ENCODE measurements around the gene CSK. TPM values are rescaled to one million over a fixed set of nuclear protein-coding genes. Genes with fewer than 3 reads are reported as not detected.

The CSK gene
- total and polyA plus RNA-seq, 2 of the 8 experiments (the other 6 are each of a cell fraction or from before 2014, with no cell fraction given) = 13.7 to 50.2 TPM

DNA sequence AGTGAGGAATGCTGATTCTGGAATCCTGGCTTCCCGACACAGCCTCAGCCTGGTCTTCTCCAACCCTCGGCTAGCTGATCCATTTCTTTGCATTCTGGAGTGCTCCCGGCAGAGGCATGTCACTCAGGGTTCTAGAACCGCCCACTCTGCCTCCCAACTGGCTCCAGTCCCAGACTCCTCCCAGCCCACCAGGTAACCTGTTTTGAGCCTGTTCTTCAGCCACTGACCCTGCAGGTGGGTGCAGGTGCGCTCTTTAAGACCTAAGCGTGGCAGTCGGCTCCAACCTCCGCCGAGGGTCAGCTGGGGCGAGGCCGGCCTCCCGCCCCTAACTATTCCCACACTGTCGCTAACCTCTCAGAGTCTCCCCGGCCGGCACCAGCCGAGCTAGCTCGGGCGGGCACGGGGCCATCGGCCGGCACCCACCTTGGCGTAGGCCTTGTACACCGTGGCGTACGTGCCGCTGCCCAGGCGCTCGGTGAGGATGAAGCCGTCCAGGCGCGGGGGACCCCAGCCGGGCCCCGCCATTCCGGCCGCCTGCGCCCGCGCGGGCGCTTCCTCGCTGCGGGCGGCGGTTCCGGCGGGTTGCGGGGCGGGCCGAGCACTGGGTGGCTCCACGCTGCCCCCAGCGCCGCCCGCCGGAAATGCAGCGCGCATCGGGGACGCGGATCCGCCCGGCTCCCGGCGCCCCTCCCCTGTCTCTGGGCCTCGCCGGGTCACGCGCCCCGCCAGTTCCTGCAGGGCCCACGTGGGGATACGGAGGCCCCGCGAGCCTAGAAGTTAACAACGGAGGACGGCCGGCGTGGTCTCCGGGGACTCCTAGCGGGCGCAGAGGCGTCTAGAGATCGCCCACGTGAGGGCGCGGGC is 60.9 kb downstream of the CSK start, which contains the start of gene ULK3 (continued):
- TF ChIP-seq, protein P1, sequence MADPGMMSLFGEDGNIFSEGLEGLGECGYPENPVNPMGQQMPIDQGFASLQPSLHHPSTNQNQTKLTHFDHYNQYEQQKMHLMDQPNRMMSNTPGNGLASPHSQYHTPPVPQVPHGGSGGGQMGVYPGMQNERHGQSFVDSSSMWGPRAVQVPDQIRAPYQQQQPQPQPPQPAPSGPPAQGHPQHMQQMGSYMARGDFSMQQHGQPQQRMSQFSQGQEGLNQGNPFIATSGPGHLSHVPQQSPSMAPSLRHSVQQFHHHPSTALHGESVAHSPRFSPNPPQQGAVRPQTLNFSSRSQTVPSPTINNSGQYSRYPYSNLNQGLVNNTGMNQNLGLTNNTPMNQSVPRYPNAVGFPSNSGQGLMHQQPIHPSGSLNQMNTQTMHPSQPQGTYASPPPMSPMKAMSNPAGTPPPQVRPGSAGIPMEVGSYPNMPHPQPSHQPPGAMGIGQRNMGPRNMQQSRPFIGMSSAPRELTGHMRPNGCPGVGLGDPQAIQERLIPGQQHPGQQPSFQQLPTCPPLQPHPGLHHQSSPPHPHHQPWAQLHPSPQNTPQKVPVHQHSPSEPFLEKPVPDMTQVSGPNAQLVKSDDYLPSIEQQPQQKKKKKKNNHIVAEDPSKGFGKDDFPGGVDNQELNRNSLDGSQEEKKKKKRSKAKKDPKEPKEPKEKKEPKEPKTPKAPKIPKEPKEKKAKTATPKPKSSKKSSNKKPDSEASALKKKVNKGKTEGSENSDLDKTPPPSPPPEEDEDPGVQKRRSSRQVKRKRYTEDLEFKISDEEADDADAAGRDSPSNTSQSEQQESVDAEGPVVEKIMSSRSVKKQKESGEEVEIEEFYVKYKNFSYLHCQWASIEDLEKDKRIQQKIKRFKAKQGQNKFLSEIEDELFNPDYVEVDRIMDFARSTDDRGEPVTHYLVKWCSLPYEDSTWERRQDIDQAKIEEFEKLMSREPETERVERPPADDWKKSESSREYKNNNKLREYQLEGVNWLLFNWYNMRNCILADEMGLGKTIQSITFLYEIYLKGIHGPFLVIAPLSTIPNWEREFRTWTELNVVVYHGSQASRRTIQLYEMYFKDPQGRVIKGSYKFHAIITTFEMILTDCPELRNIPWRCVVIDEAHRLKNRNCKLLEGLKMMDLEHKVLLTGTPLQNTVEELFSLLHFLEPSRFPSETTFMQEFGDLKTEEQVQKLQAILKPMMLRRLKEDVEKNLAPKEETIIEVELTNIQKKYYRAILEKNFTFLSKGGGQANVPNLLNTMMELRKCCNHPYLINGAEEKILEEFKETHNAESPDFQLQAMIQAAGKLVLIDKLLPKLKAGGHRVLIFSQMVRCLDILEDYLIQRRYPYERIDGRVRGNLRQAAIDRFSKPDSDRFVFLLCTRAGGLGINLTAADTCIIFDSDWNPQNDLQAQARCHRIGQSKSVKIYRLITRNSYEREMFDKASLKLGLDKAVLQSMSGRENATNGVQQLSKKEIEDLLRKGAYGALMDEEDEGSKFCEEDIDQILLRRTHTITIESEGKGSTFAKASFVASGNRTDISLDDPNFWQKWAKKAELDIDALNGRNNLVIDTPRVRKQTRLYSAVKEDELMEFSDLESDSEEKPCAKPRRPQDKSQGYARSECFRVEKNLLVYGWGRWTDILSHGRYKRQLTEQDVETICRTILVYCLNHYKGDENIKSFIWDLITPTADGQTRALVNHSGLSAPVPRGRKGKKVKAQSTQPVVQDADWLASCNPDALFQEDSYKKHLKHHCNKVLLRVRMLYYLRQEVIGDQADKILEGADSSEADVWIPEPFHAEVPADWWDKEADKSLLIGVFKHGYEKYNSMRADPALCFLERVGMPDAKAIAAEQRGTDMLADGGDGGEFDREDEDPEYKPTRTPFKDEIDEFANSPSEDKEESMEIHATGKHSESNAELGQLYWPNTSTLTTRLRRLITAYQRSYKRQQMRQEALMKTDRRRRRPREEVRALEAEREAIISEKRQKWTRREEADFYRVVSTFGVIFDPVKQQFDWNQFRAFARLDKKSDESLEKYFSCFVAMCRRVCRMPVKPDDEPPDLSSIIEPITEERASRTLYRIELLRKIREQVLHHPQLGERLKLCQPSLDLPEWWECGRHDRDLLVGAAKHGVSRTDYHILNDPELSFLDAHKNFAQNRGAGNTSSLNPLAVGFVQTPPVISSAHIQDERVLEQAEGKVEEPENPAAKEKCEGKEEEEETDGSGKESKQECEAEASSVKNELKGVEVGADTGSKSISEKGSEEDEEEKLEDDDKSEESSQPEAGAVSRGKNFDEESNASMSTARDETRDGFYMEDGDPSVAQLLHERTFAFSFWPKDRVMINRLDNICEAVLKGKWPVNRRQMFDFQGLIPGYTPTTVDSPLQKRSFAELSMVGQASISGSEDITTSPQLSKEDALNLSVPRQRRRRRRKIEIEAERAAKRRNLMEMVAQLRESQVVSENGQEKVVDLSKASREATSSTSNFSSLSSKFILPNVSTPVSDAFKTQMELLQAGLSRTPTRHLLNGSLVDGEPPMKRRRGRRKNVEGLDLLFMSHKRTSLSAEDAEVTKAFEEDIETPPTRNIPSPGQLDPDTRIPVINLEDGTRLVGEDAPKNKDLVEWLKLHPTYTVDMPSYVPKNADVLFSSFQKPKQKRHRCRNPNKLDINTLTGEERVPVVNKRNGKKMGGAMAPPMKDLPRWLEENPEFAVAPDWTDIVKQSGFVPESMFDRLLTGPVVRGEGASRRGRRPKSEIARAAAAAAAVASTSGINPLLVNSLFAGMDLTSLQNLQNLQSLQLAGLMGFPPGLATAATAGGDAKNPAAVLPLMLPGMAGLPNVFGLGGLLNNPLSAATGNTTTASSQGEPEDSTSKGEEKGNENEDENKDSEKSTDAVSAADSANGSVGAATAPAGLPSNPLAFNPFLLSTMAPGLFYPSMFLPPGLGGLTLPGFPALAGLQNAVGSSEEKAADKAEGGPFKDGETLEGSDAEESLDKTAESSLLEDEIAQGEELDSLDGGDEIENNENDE (IDR thresholded peaks at IDR 0.05; ENCODE audit: insufficient replicate concordance, low read length) = no peak
- TF ChIP-seq CBX5 (IDR thresholded peaks at IDR 0.05; ENCODE audit: low read depth, low read length) = no peak
- TF ChIP-seq TBP (IDR thresholded peaks at IDR 0.05; ENCODE audit: low read depth, low read length) = peak; percentile 74; the same call in 1 of the 2 replicates
- TF ChIP-seq BACH1 (IDR thresholded peaks at IDR 0.05; ENCODE audit: low read length) = no peak
- TF ChIP-seq ATF2 (IDR thresholded peaks at IDR 0.05; ENCODE audit: low read length) = no peak
- no peak for TF ChIP-seq SUZ12 (IDR thresholded peaks at IDR 0.05; ENCODE audit: low read length)
- TF ChIP-seq RFX5 (IDR thresholded peaks at IDR 0.05; ENCODE audit: borderline replicate concordance, low read depth, low read length) = no peak
- no peak for TF ChIP-seq NANOG (IDR thresholded peaks at IDR 0.05; ENCODE audit: insufficient read depth, low read depth, low read length, poor library complexity, severe bottlenecking)
